GM18951 (cell line): ENCODE data around the gene SP2.

ENCODE experiments used
- POLR2A ChIP-seq: IDR thresholded peaks from 4 replicates; pipeline ENCODE4 v1.6.1; 2011; ENCODE audit warnings: mild to moderate bottlenecking; ENCODE audit not compliant: insufficient read length, insufficient read depth; ENCODE audit errors: extremely low read depth
- in situ Hi-C: fragments of 300-500 bp; cut with MboI; formaldehyde crosslinking; loops from one replicate; pipeline ENCODE4 v1.12.0; 2022; ENCODE audit warnings: low sequenced_read_pairs, mixed read lengths, inconsistent platforms; ENCODE audit not compliant: unreplicated experiment

The SP2 gene

GRCh38 chr17:47889734-47890529, 6.1 kb upstream of the SP2 start:
- no peak for TF ChIP-seq POLR2A

DNA sequence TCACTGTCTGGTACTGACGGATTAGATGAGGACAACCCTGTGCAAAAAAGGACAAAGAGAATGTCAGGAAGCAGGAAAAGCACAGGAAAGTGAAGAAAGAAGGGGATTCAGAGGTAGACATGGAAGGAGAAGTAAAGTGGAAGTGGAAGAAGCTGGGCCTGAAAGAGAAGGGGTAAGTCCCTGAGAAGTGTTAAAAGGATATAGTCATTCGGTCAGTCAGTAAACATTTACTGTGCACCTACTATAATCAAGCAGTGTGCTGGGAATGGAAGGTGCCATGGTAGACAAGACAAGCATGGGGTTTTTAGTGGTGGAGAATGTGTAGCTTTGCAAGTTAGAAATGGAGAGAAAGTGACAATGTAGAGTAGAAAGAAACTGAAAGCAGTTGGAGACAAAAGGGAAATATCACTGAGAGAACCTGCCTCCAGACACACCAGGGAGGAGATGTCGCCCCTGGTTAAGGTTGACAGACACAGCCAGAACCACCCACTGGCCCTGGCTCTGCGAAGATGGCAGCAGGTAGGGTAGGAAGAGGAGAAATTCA, 4.4 kb upstream of the SP2 start:
- in situ Hi-C loops = loop anchor here (5.0 kb wide), 1 partner anchor 49 kb away; the partner anchor contains the start of gene SCRN2
- TF ChIP-seq POLR2A = no peak

More at GRCh38 chr17:47889734-47890529, 6.1 kb upstream of the SP2 start:
- in situ Hi-C loops = loop anchor here (5.0 kb wide), 1 partner anchor 48 kb away; the partner anchor contains the start of gene SCRN2

GRCh38 chr17:47894498-47895346, 1.3 kb upstream of the SP2 start:
- in situ Hi-C loops = loop anchor here (5.0 kb wide), 1 partner anchor 52 kb away; the partner anchor contains the start of gene SCRN2
- no peak for TF ChIP-seq POLR2A

GRCh38 chr17:47895347-47895855, 635 bp upstream of the SP2 start:
- in situ Hi-C loops = no loop called here

GRCh38 chr17:47896672-47897490, 845 bp downstream of the SP2 start:
- TF ChIP-seq POLR2A = no peak
- in situ Hi-C loops = no loop called here

More at GRCh38 chr17:47895347-47895855, 635 bp upstream of the SP2 start:
- TF ChIP-seq POLR2A = peak; percentile 89

GRCh38 chr17:47897561-47897960, 1.5 kb downstream of the SP2 start:
- TF ChIP-seq POLR2A = no peak
- in situ Hi-C loops = no loop called here

DNA sequence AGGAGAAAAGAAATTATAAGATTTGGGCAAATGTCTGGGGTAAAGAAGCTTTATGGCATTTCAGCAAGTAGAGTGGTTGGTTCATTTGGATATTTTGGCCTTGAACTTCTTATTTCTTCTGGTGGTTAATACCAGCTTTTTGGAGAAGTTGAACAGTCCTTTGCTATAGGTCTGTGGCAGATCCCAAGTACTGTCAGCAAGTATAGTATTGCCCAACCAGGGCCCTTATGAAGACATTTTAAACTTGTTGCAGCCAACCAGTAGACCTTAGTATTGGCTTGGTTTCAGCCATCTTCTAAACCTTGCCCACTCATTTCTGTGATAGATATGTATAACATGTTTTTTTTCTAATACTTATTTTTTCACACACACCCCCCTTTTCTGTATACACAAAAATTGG, 2.2 kb downstream of the SP2 start:
- in situ Hi-C loops = no loop called here
- no peak for TF ChIP-seq POLR2A

DNA sequence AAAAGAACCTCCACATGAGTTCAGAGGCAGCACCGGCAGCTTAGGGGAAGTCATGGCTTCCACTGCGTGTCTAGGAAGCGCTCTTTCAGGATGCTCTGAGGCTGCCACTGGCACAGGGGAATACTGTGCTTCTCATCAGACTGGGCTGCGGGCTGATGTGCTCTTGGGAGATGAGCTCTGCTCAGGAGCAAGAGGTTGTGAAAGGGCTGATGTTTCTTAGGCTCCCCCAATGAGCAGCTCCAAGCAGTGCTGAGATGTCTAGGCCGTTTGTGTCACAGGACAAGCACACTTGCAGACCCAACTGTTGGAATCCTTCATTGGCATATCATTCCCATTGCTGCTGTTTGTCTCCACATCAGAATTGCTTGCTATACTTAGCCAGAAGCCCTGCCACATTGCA, 3.6 kb downstream of the SP2 start:
- in situ Hi-C loops = no loop called here
- no peak for TF ChIP-seq POLR2A

DNA sequence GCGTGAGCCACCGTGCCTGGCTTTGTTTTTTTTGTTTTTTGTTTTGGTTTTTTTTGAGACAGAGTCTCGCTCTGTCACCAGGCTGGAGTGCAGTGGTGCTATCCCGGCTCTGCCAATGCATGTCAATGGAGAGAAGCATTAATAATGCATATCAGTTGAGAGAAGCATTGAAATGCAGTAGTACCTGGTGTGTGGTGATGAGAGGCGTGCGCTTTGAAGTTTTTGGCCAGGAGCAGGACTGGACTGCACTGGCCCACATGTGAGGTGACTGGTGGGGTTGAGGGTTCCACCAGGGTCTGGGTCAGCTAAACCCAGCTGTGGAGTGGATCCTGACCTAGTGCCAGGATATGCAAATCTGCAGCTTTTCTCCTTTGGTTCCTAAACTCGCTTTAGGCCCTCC, 5.4 kb downstream of the SP2 start:
- in situ Hi-C loops = no loop called here
- TF ChIP-seq POLR2A = no peak

GRCh38 chr17:47902039-47902744, 6.2 kb downstream of the SP2 start:
- TF ChIP-seq POLR2A = no peak
- in situ Hi-C loops = no loop called here

DNA sequence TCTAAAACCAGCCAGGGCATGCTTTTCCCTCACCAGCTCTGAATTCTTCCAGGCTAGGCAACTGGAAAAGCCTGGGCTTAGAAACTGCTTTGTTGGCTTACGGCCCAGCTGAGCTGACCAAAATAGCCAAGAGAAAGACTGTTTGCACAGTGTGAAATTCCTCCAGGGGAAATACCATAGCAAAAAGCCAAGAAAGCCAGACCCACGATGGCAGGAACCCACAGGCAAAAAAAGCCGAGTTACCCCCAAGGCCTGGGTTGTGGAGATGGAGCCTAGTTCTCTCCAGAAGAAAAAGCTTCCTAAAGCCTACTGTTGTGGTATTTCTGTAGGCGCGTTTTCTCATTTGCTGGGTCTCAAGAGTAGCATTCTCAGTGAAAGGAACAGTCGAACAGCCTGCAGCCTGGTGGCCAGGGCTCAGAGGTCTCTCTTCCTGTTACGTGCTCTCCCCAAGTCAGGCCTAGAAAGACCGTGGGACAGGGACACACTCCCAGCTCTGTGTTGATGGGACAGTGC, 9.2 kb downstream of the SP2 start:
- in situ Hi-C loops = no loop called here
- TF ChIP-seq POLR2A = no peak

- in situ Hi-C loops = no loop called here
- TF ChIP-seq POLR2A = no peak
Measured at GRCh38 chr17:47906443-47906842, 10.4 kb downstream of the SP2 start.
